GM15510 (cell line): ENCODE measurements around the gene LPIN1.

Source experiments
- POLR2A ChIP-seq: IDR thresholded peaks from 3 replicates; pipeline ENCODE4 v1.6.1; 2011; ENCODE audit warnings: borderline replicate concordance; ENCODE audit not compliant: insufficient read length; ENCODE audit errors: extremely low read depth

The LPIN1 gene

GRCh38 chr2:11764920-11765319 lies 18.5 kb downstream of the LPIN1 start:
- TF ChIP-seq POLR2A: no peak

- no peak for TF ChIP-seq POLR2A
Observed at GRCh38 chr2:11765501-11765900, 19.1 kb downstream of the LPIN1 start.

GRCh38 chr2:11766016-11766415 lies 19.6 kb downstream of the LPIN1 start:
- no peak for TF ChIP-seq POLR2A

- TF ChIP-seq POLR2A: no peak
Observed at GRCh38 chr2:11767779-11768178, 21.3 kb downstream of the LPIN1 start.

DNA sequence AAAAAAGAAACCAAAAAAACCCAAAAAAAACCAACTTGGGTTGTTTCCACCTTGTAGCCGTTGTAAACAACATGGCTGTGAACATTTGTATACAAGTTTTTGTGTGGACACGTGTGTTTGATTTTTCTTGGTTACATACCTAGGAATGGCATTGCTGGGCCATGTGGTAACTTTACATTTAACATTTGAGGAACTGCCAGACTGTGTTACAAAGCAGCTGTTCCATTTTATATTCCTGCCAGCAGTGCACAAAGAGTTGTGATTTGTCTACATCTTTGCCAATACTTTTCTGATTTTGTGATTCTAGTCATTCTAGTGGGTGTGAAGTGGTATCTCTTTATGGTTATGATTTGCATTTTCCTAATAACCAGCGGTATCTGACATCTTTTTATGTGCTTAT lies 22.5 kb downstream of the LPIN1 start:
- TF ChIP-seq POLR2A: no peak

- TF ChIP-seq POLR2A: no peak
Observed at GRCh38 chr2:11769516-11769915, 23.1 kb downstream of the LPIN1 start.

- TF ChIP-seq POLR2A: no peak
Observed at GRCh38 chr2:11770531-11771188, 24.2 kb downstream of the LPIN1 start.

DNA sequence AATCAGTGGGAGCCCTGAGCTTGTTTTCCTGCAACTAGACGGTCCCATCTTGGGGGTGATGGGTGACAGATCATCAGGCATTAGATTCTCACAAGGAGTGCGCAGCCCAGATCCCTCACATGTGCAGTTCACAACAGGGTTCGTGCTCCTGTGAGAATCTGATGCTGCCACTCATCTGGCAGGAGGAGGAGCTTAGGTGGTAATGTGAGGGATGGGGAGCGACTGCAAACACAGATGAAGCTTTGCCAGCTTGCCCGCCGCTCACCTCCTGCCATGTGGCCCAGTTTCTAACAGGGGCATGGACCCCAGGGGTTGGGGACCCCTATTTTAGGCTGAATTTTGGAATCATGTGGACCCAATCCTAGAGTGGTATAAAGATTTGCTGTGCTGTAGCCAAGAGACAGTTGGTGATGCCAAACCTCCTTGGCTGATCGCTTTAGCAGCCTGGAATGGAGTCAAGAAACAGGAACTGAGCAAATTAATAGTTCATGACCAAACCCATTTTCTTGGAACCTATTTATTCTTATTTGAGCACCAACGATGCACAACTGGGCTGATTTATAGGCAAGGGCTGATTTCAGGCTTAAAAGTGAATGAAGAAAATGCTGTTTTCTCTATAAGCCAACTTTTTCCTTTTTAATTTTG lies 25.7 kb downstream of the LPIN1 start:
- TF ChIP-seq POLR2A: no peak

DNA sequence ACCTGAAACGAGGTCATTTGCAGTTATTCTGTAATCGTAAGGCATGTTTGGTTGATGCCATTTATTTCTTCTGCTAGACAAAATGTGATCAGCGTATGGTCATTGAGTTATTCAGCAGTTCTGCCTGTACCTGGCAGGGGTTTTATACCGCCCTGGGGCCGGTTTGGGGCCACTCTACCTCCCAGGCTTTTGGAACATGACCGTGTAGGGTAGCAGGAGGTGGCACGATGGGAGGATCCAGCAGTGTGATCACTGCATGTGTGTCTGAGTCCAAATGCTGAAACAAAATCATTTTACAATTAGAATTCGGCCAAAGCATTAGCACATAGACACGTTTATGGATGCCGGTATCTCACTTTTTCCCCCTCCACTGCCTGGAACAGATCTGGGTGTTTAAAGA lies 26.7 kb downstream of the LPIN1 start:
- no peak for TF ChIP-seq POLR2A

DNA sequence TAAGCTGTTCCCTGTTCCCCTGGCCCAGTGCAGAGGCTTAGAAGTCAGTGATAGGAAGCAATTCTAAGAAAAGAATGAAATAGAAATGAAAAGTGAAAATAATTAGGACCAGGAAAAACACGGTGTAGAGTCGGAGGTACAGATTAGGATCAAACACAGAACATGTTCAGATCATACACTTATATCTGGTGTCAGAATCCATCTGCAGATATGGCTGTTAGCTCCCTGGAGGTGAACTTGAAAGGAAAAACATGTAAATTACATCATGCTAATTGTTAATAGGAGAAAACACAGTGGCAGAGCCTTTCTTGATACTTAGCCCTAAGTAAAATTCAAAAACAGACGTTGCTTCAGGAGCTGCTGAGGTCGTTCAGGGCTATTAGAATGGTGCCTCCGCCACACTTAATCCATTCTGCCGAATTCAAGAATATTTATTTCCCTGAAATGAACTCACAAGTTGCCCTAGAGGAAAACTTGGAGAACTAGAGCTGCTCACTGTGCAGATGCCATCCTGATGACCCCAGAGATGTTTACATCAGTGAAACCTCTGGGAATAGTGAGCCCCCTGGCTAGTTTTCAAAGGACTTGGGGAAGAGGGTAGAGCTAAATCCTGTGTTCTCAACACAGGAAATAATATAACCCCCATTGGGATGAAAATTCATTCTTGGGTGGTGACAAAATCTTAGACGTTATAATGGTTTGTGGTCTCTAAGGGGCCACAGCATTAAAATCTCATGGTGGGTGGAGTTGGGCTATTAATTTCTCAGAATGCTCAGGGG lies 27.5 kb downstream of the LPIN1 start:
- TF ChIP-seq POLR2A: no peak

DNA sequence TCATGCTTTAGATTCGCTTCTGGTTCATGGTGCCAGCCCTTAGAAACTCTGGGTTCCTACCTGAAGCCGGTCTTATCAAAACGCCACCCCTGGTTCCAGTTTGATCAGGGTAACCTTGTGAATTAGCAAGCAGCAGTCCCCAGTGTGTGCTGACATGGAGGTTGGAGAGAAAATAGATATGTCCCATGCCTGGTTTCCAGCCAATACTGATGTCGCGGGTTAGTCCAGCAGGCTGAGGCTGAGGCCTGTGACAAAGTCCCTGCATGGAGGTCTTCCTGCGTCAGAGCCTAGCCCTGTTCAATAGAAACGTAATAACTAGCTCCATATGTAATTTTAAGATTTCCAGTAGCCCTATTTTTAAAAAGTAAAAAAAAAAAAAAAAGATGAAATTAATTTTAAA lies 28.2 kb downstream of the LPIN1 start:
- TF ChIP-seq POLR2A: no peak

DNA sequence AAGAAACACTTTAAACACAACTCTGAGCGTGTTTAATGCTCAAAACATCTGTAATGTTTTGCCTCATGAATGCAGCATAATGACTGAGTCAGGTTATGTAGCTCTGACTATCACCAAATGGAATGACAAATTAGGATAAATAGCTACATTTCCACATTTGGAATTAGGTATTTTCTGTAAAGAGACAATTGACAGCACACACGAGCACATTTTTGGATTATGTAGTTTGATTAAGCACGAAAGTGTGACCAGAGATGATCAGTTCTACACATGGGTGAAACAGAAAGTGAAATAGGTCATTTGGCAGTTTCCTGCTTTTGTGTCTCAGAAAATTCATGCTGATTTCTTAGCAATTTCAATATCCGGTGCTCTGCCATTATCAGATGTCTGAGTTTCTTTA lies 29.0 kb downstream of the LPIN1 start:
- TF ChIP-seq POLR2A: no peak

DNA sequence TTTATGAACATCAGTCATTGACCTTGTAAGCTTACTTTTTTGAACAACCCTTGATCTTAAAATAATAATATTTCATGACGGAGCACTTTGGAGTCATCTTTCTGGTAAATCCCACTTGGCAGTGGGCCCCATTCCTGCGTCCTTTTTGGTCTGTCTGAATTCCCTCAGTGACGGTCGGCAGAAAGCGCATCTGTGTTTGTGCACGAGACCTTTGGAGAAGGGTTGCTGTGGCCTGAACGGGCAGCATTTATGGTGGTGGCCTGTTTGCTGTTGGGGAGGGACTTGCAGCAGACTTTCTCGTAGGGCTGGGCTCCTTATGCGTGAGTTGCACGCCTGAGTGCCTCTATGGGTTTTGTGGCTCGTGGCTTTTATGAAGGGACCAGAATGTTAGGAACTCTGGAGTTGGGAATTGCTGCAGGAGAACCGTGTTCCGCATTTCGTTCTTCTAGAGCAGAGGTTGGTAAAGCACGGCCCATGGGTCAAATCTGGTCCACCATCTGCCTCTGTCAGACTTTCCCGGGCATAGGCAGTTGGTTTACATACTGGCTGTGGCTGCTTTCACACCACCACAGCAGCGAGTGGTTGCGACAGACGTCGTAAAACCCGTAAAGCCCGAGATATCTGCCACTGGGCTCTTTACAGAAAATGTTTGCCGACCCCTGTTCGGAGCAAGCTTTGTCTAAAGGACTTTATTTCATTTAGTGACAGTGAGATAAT lies 30.8 kb downstream of the LPIN1 start:
- TF ChIP-seq POLR2A: no peak

GRCh38 chr2:11777886-11778415 lies 31.5 kb downstream of the LPIN1 start:
- TF ChIP-seq POLR2A: no peak

DNA sequence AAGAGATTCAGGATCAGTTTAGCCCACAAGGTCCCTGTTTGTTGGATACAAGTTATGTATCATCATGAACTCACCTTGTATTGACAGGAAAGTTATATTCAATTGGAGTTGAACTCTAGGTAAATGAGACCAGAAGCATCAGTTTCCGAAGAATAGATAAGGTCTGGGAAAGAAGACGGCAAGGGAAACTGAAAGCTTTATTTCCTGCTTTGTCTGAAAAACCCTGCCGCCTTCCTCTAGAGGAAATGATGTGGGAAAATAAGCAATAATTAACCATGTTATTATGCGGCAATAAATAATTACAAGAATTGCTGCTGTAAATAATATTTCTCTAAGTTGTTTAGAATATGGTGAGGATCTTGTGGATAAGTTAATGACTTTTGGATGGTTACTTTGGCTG lies 32.0 kb downstream of the LPIN1 start:
- TF ChIP-seq POLR2A: no peak
